ENCODE measurements around the gene GRM7. TPM values are rescaled to one million over a fixed set of nuclear protein-coding genes. Genes with fewer than 3 reads are reported as not detected.

GRM7 gene
- total RNA-seq, 1 experiment from 2014 or later = not detected

GRCh38 chr3:7211740-7212139, 350.8 kb downstream of the GRM7 start:
- Histone ChIP-seq H4K20me1 (ENCODE audit: insufficient read depth) (no peaks in the 10 kb centered on the region), H3K4me1 (ENCODE audit: control insufficient read depth in 1 of 2, insufficient read depth in 2 of 2, low read length in 2 of 2) (no peaks in the 10 kb centered on the region), H3K4me3 (replicated peaks in 1 of 2; ENCODE audit: low read depth in 1 of 2, low read length in 2 of 2) (no peak overlapping the region), H3K4me2 (ENCODE audit: low read length) (no peak overlapping the region), H3K36me3 (ENCODE audit: control insufficient read depth in 1 of 2, insufficient read depth in 2 of 2, low read length in 2 of 2) (no peaks in the 10 kb centered on the region), H3K27ac (ENCODE audit: low read depth, low read length) (no peak overlapping the region), H3K9ac (ENCODE audit: low read length) (no peak overlapping the region), H3K9me2 (ENCODE audit: insufficient read depth) (no peaks in the 10 kb centered on the region), H2AFZ (ENCODE audit: low read depth, low read length, poor library complexity, severe bottlenecking) (no peak overlapping the region), H3K9me3 (ENCODE audit: control insufficient read depth in 1 of 2, insufficient read depth in 1 of 2, low read depth in 1 of 2, low read length in 2 of 2) (no peaks in the 10 kb centered on the region), H3K27me3 (ENCODE audit: insufficient read depth, low read length) (no peaks in the 10 kb centered on the region), H3K79me2 (ENCODE audit: insufficient read depth, low read length) (no peaks in the 10 kb centered on the region)
- RAD21 ChIA-PET (ENCODE audit: low non-redundant PET in 1 of 2, low total read pairs in 2 of 2, uncharacterized antibody in 2 of 2, unreplicated experiment in 2 of 2) = no interaction called here
- DNase-seq (ENCODE audit: low read depth, low spot score) (no peak), ATAC-seq (no peak)
- POLR2A ChIA-PET = no interaction called here
- no peak for TF ChIP-seq MAX (IDR thresholded peaks at IDR 0.05)
- no peak for TF ChIP-seq CEBPB (IDR thresholded peaks at IDR 0.05; ENCODE audit: low read depth)
- no peak for TF ChIP-seq EZH2 (IDR thresholded peaks at IDR 0.05)
- no peak for TF ChIP-seq SIN3A (IDR thresholded peaks at IDR 0.05; ENCODE audit: low read depth)
- no peak for TF ChIP-seq RAD21 (IDR thresholded peaks at IDR 0.05; ENCODE audit: low read depth)
- TF ChIP-seq POLR2A (IDR thresholded peaks at IDR 0.05; ENCODE audit: borderline replicate concordance, extremely low read depth, insufficient read depth, insufficient read length) = no peak
- intact Hi-C loops (cut with micrococcal nuclease) = no loop called here
- BruUV-seq (replicated peaks) = no TSS peak
- CTCF ChIA-PET = no interaction called here

- Histone ChIP-seq H3K27me3 (ENCODE audit: insufficient read depth, low read length) (no peaks in the 10 kb centered on the region), H3K27ac (ENCODE audit: low read depth, low read length) (no peak overlapping the region), H3K4me2 (ENCODE audit: low read length) (no peak overlapping the region), H3K9ac (ENCODE audit: low read length) (no peak overlapping the region), H3K36me3 (ENCODE audit: control insufficient read depth in 1 of 2, insufficient read depth in 2 of 2, low read length in 2 of 2) (no peaks in the 10 kb centered on the region), H2AFZ (ENCODE audit: low read depth, low read length, poor library complexity, severe bottlenecking) (no peak overlapping the region), H3K9me2 (ENCODE audit: insufficient read depth) (no peaks in the 10 kb centered on the region), H3K79me2 (ENCODE audit: insufficient read depth, low read length) (no peaks in the 10 kb centered on the region), H3K4me3 (replicated peaks in 1 of 2; ENCODE audit: low read depth in 1 of 2, low read length in 2 of 2) (no peak overlapping the region), H4K20me1 (ENCODE audit: insufficient read depth) (no peaks in the 10 kb centered on the region), H3K4me1 (ENCODE audit: control insufficient read depth in 1 of 2, insufficient read depth in 2 of 2, low read length in 2 of 2) (no peaks in the 10 kb centered on the region), H3K9me3 (ENCODE audit: control insufficient read depth in 1 of 2, insufficient read depth in 1 of 2, low read depth in 1 of 2, low read length in 2 of 2) (no peaks in the 10 kb centered on the region)
- ChIA-PET CTCF (no interaction called here), RAD21 (ENCODE audit: low non-redundant PET in 1 of 2, low total read pairs in 2 of 2, uncharacterized antibody in 2 of 2, unreplicated experiment in 2 of 2) (no interaction called here), POLR2A (no interaction called here)
- DNase-seq (ENCODE audit: low read depth, low spot score) (no peak), ATAC-seq (no peak)
- intact Hi-C loops (cut with micrococcal nuclease) = no loop called here
- BruUV-seq (replicated peaks) = no TSS peak
- no peak for TF ChIP-seq JUND (IDR thresholded peaks at IDR 0.05)
- TF ChIP-seq ZBTB33 (IDR thresholded peaks at IDR 0.05; ENCODE audit: extremely low read depth, insufficient replicate concordance, low read length) = no peak
- TF ChIP-seq REST (IDR thresholded peaks at IDR 0.05; ENCODE audit: low read depth) = no peak
- no peak for TF ChIP-seq CBX3 (IDR thresholded peaks at IDR 0.05; ENCODE audit: low read depth)
- TF ChIP-seq TCF7L2 (IDR thresholded peaks at IDR 0.05; ENCODE audit: borderline replicate concordance, extremely low read depth, insufficient read depth, insufficient read length) = no peak
- TF ChIP-seq ATF3 (IDR thresholded peaks at IDR 0.05) = no peak
- TF ChIP-seq SIN3A (IDR thresholded peaks at IDR 0.05; ENCODE audit: low read depth) = no peak
- no peak for TF ChIP-seq POLR2AphosphoS5 (IDR thresholded peaks at IDR 0.05; ENCODE audit: low read depth, low read length)
- TF ChIP-seq ZFX (IDR thresholded peaks at IDR 0.05) = no peak
These were observed 354.8 kb downstream of the GRM7 start for GRCh38 chr3:7215706-7216105.
